A673 (cell line): Measurements from ENCODE around the gene FBXO11.

Experiments
- CTCF ChIP-seq: fragments of 300-800, 200-600 bp; sonication (generic); conservative IDR thresholded peaks from 2 replicates; pipeline ENCODE4 v1.5.1; 2017; ENCODE audit warnings: low read depth, mild to moderate bottlenecking, antibody characterized with exemption, low read length, moderate library complexity, mixed read lengths
- EZH2 ChIP-seq: fragments of 200-600 bp; sonication (generic); IDR thresholded peaks from 2 replicates; pipeline ENCODE4 v1.6.1; 2017; ENCODE audit warnings: borderline replicate concordance, low read depth, mild to moderate bottlenecking, mixed read lengths, antibody characterized with exemption, low read length; ENCODE audit not compliant: poor library complexity, severe bottlenecking

- TF ChIP-seq EZH2: no peak
- TF ChIP-seq CTCF: no peak
These were observed 134.0 kb downstream of the FBXO11 start for GRCh38 chr2:47772343-47772742.
